HG03378 (cell line): ENCODE results near the gene PRRX2.

ENCODE experiments used
- ATAC-seq: cut with Tn5 transposase; IDR thresholded peaks from one replicate; pipeline ENCODE4 v1.9.1; 2021; ENCODE audit warnings: mild to moderate bottlenecking, moderate library complexity; ENCODE audit not compliant: unreplicated experiment

The PRRX2 gene

GRCh38 chr9:129701054-129701453 lies 35.6 kb downstream of the PRRX2 start:
- no peak for ATAC-seq

- ATAC-seq: no peak
Observed at GRCh38 chr9:129701549-129701948, 36.1 kb downstream of the PRRX2 start.

- ATAC-seq: no peak
Observed at GRCh38 chr9:129702589-129703520, 37.4 kb downstream of the PRRX2 start.

GRCh38 chr9:129703667-129704355 lies 38.4 kb downstream of the PRRX2 start:
- ATAC-seq: no peak

- no peak for ATAC-seq
Observed at GRCh38 chr9:129704807-129705206, 39.4 kb downstream of the PRRX2 start.

GRCh38 chr9:129708793-129709192 lies 43.3 kb downstream of the PRRX2 start:
- no peak for ATAC-seq

GRCh38 chr9:129709438-129710168 lies 44.2 kb downstream of the PRRX2 start:
- ATAC-seq: no peak

GRCh38 chr9:129710169-129710453 lies 44.7 kb downstream of the PRRX2 start:
- no peak for ATAC-seq

- no peak for ATAC-seq
Observed at GRCh38 chr9:129712634-129713401, 47.4 kb downstream of the PRRX2 start.

- no peak for ATAC-seq
Observed at GRCh38 chr9:129713402-129713679, 47.9 kb downstream of the PRRX2 start.

GRCh38 chr9:129714511-129715061 lies 49.1 kb downstream of the PRRX2 start:
- no peak for ATAC-seq

GRCh38 chr9:129716091-129716490 lies 50.6 kb downstream of the PRRX2 start:
- no peak for ATAC-seq

GRCh38 chr9:129717991-129718390 lies 52.5 kb downstream of the PRRX2 start:
- no peak for ATAC-seq

- no peak for ATAC-seq
Observed at GRCh38 chr9:129718647-129719046, 53.2 kb downstream of the PRRX2 start.

GRCh38 chr9:129719135-129719534 lies 53.7 kb downstream of the PRRX2 start:
- ATAC-seq: no peak

- no peak for ATAC-seq
Observed at GRCh38 chr9:129720181-129720864, 54.9 kb downstream of the PRRX2 start.

- ATAC-seq: no peak
Observed at GRCh38 chr9:129720865-129721545, 55.6 kb downstream of the PRRX2 start.

GRCh38 chr9:129722913-129723312 lies 57.5 kb downstream of the PRRX2 start:
- no peak for ATAC-seq

- no peak for ATAC-seq
Observed at GRCh38 chr9:129724456-129725190, 59.2 kb downstream of the PRRX2 start.
